Activated T-helper 1 cell treated with anti-CD3 and anti-CD28 coated beads, Interleukin-2, amount 50 U/mL, for 16 hours (primary cell): ENCODE measurements around the gene OR2A12.
"Not testable (repeated sequence)": the region's sequence is repeated elsewhere in the genome, so short reads cannot be mapped to it uniquely, and the experiment has no call there.

ENCODE experiments used
- DNase-seq, 2 donors: peaks; one replicate each; pipeline ENCODE4 v3.0.0-alpha.2; 2020; ENCODE audit warnings: low read depth in 1 of 2, low spot score in 1 of 2

OR2A12 gene

GRCh38 chr7:144085978-144086377, at the start of gene OR2A12:
TSS of gene OR2A12 (plus strand) at chr7:144086278. CDS start at chr7:144095108, 8,830 bp downstream.
- DNase-seq = no peak

- DNase-seq = no peak
Measured at GRCh38 chr7:144036302-144036885, 49.7 kb upstream of the OR2A12 start.

- no peak for DNase-seq
Measured at GRCh38 chr7:144037414-144038035, 48.6 kb upstream of the OR2A12 start.

- DNase-seq = no peak
Measured at GRCh38 chr7:144038887-144039286, 47.2 kb upstream of the OR2A12 start.

- DNase-seq = no peak
Measured at GRCh38 chr7:144048648-144049047, 37.4 kb upstream of the OR2A12 start, which contains the start of gene OR2A5. TSS of gene OR2A5 (plus strand) at chr7:144048948. CDS start at chr7:144050402, 1,454 bp downstream.

- DNase-seq = no peak
Measured at GRCh38 chr7:144049491-144049890, 36.6 kb upstream of the OR2A12 start.

- no peak for DNase-seq
Measured at GRCh38 chr7:144050093-144050492, 36.0 kb upstream of the OR2A12 start.

GRCh38 chr7:144050884-144051283, 35.2 kb upstream of the OR2A12 start:
- DNase-seq = not testable (repeated sequence)

- DNase-seq = no peak
Measured at GRCh38 chr7:144057954-144058353, 28.1 kb upstream of the OR2A12 start.

GRCh38 chr7:144063710-144064109, 22.4 kb upstream of the OR2A12 start:
- DNase-seq = no peak

- DNase-seq = no peak
Measured at GRCh38 chr7:144069511-144069910, 16.6 kb upstream of the OR2A12 start, which contains the start of gene OR2A25. TSS of gene OR2A25 (plus strand) at chr7:144069811. CDS start at chr7:144074220, 4,409 bp downstream.

GRCh38 chr7:144069953-144070352, 16.1 kb upstream of the OR2A12 start:
- no peak for DNase-seq

- DNase-seq = no peak
Measured at GRCh38 chr7:144074374-144074773, 11.7 kb upstream of the OR2A12 start.

- DNase-seq = no peak
Measured at GRCh38 chr7:144086730-144087129, 652 bp downstream of the OR2A12 start.

GRCh38 chr7:144087230-144087629, 1.2 kb downstream of the OR2A12 start:
- no peak for DNase-seq

GRCh38 chr7:144090667-144091066, 4.6 kb downstream of the OR2A12 start:
- no peak for DNase-seq

- no peak for DNase-seq
Measured at GRCh38 chr7:144098776-144099175, 12.7 kb downstream of the OR2A12 start.

- no peak for DNase-seq
Measured at GRCh38 chr7:144100607-144101006, 14.5 kb downstream of the OR2A12 start.

GRCh38 chr7:144102041-144102440, 16.0 kb downstream of the OR2A12 start:
- no peak for DNase-seq

- DNase-seq = no peak
Measured at GRCh38 chr7:144105211-144105610, 19.1 kb downstream of the OR2A12 start.

GRCh38 chr7:144109283-144109682, 23.2 kb downstream of the OR2A12 start, which contains the start of gene OR2A2:
TSS of gene OR2A2 (plus strand) at chr7:144109583. CDS start at chr7:144109583, 0 bp downstream.
- no peak for DNase-seq

GRCh38 chr7:144110272-144110671, 24.2 kb downstream of the OR2A12 start:
- no peak for DNase-seq

- no peak for DNase-seq
Measured at GRCh38 chr7:144113651-144114050, 27.6 kb downstream of the OR2A12 start.
